ENCODE results near the gene FYB2. TPM values are rescaled to one million over a fixed set of nuclear protein-coding genes. Genes with fewer than 3 reads are reported as not detected.

Gene FYB2
- total RNA-seq, 1 experiment from 2014 or later: 0.15 TPM

GRCh38 chr1:56713112-56713511, 106.1 kb downstream of the FYB2 start:
- TF ChIP-seq ERG (CRISPR knock-in tag; IDR thresholded peaks at IDR 0.05) (no peak), IRF1 (CRISPR knock-in tag; IDR thresholded peaks at IDR 0.05) (no peak), ZNF317 (CRISPR knock-in tag; IDR thresholded peaks at IDR 0.05; ENCODE audit: borderline replicate concordance, low read depth) (no peak), ZNF671 (CRISPR knock-in tag; IDR thresholded peaks at IDR 0.05) (no peak), MAX (CRISPR knock-in tag; IDR thresholded peaks at IDR 0.05) (no peak), ATF6 (CRISPR knock-in tag; IDR thresholded peaks at IDR 0.05) (no peak), TEAD4 (CRISPR knock-in tag; IDR thresholded peaks at IDR 0.05) (no peak), IRF2 (CRISPR knock-in tag; IDR thresholded peaks at IDR 0.05; ENCODE audit: borderline replicate concordance, low read depth) (no peak), GTF2I (CRISPR knock-in tag; conservative IDR thresholded peaks at IDR 0.05) (no peak), AR (CRISPR knock-in tag; IDR thresholded peaks at IDR 0.05) (no peak), OVOL2 (CRISPR knock-in tag; IDR thresholded peaks at IDR 0.05; ENCODE audit: borderline replicate concordance) (no peak), ELF4 (CRISPR knock-in tag; IDR thresholded peaks at IDR 0.05; ENCODE audit: low read depth) (no peak)
- H3K4me1 Mint-ChIP-seq: 0 out of 2 replicates have a peak, but pooled peaks cover 2% of the 10 kb centered on the region
- CTCF ChIA-PET: no interaction called here
- DNase-seq (ENCODE audit: low spot score) (no peak), ATAC-seq (no peak)
- no peaks in the 10 kb centered on the region for H3K9me3 Mint-ChIP-seq
- H3K27ac Mint-ChIP-seq: no peak overlapping the region
- no peak overlapping the region for H3K4me3 Mint-ChIP-seq
- H3K27me3 Mint-ChIP-seq (ENCODE audit: low read depth): no peaks in the 10 kb centered on the region
- POLR2A ChIA-PET: interaction anchor here (0.6 kb wide), 1 partner anchor 87 kb away, joined by 3 read pairs; no protein-coding TSS in a partner anchor
- H3K36me3 Mint-ChIP-seq: no peaks in the 10 kb centered on the region

GRCh38 chr1:56712150-56712549, 107.1 kb downstream of the FYB2 start:
- Mint-ChIP-seq H3K27me3 (ENCODE audit: low read depth) (no peaks in the 10 kb centered on the region), H3K36me3 (peaks cover 2% of the 10 kb centered on the region; the same call in 1 of the 2 replicates), H3K4me1 (0 out of 2 replicates have a peak, but pooled peaks cover 2% of the 10 kb centered on the region), H3K4me3 (no peak overlapping the region), H3K27ac (no peak overlapping the region), H3K9me3 (no peaks in the 10 kb centered on the region)
- ChIA-PET CTCF (interaction anchor here (0.8 kb wide), 1 partner anchor 1336 kb away, joined by 3 read pairs; no protein-coding TSS in a partner anchor), POLR2A (no interaction called here)
- TF ChIP-seq AR (CRISPR knock-in tag; IDR thresholded peaks at IDR 0.05) (no peak), ZNF138 (CRISPR knock-in tag; conservative IDR thresholded peaks at IDR 0.05) (no peak), FOXP1 (CRISPR knock-in tag; IDR thresholded peaks at IDR 0.05; ENCODE audit: borderline replicate concordance) (no peak), CREM (CRISPR knock-in tag; IDR thresholded peaks at IDR 0.05) (no peak), ZNF232 (CRISPR knock-in tag; IDR thresholded peaks at IDR 0.05) (no peak), E2F4 (CRISPR knock-in tag; IDR thresholded peaks at IDR 0.05; ENCODE audit: borderline replicate concordance, low read depth) (no peak), ELF4 (CRISPR knock-in tag; IDR thresholded peaks at IDR 0.05; ENCODE audit: low read depth) (no peak), NFATC4 (CRISPR knock-in tag; IDR thresholded peaks at IDR 0.05) (no peak), CREB1 (CRISPR knock-in tag; IDR thresholded peaks at IDR 0.05) (no peak), ETV6 (CRISPR knock-in tag; IDR thresholded peaks at IDR 0.05) (no peak), TEAD4 (CRISPR knock-in tag; IDR thresholded peaks at IDR 0.05) (no peak), ATF1 (CRISPR knock-in tag; IDR thresholded peaks at IDR 0.05) (no peak), OVOL2 (CRISPR knock-in tag; IDR thresholded peaks at IDR 0.05; ENCODE audit: borderline replicate concordance) (no peak), FOXJ3 (CRISPR knock-in tag; IDR thresholded peaks at IDR 0.05; ENCODE audit: borderline replicate concordance) (no peak)
- no peak for DNase-seq (ENCODE audit: low spot score)
- no peak for ATAC-seq
